Right renal cortex interstitium (tissue), 3 donors: ENCODE results near the gene ZNF750. TPM values are rescaled to one million over a fixed set of nuclear protein-coding genes. Genes with fewer than 3 reads are reported as not detected.

Experiments
- DNase-seq, 3 donors: peaks; one replicate each; pipeline ENCODE4 v3.0.0-alpha.2; 2013; ENCODE audit warnings: low read depth in 3 of 3, low spot score in 2 of 3
- polyA plus RNA-seq, 3 donors: library from polyadenylated mRNA; unstranded; fragments of 120-200 nt; gene quantifications; one replicate each; pipeline ENCODE4 v1.2.1, GENCODE V29; 2013; ENCODE audit not compliant: insufficient read length in 3 of 3

Gene ZNF750
- polyA plus RNA-seq, 3 donors: 1.2 to 1.8 (median 1.6) TPM

- no peak for DNase-seq
Measured at GRCh38 chr17:82836823-82837357, 2.9 kb downstream of the ZNF750 start.

GRCh38 chr17:82835766-82836512 lies 3.9 kb downstream of the ZNF750 start:
- DNase-seq: no peak

GRCh38 chr17:82835122-82835521 lies 4.7 kb downstream of the ZNF750 start:
- no peak for DNase-seq

- no peak for DNase-seq
Measured at GRCh38 chr17:82832881-82833475, 6.8 kb downstream of the ZNF750 start.

GRCh38 chr17:82832411-82832810 lies 7.4 kb downstream of the ZNF750 start:
- DNase-seq: no peak

GRCh38 chr17:82831818-82832200 lies 8.0 kb downstream of the ZNF750 start:
- DNase-seq: no peak

- DNase-seq: no peak
Measured at GRCh38 chr17:82831041-82831817, 8.6 kb downstream of the ZNF750 start.

- no peak for DNase-seq
Measured at GRCh38 chr17:82830249-82830661, 9.6 kb downstream of the ZNF750 start.

- DNase-seq: no peak
Measured at GRCh38 chr17:82828875-82829487, 10.8 kb downstream of the ZNF750 start.

GRCh38 chr17:82826956-82827355 lies 12.9 kb downstream of the ZNF750 start:
- no peak for DNase-seq

- no peak for DNase-seq
Measured at GRCh38 chr17:82826211-82826610, 13.6 kb downstream of the ZNF750 start.

- no peak for DNase-seq
Measured at GRCh38 chr17:82825540-82826124, 14.2 kb downstream of the ZNF750 start.

- DNase-seq: no peak
Measured at GRCh38 chr17:82823004-82823403, 16.8 kb downstream of the ZNF750 start.

GRCh38 chr17:82822281-82822680 lies 17.5 kb downstream of the ZNF750 start:
- no peak for DNase-seq

GRCh38 chr17:82821554-82821953 lies 18.3 kb downstream of the ZNF750 start:
- DNase-seq: no peak

GRCh38 chr17:82820278-82821251 lies 19.3 kb downstream of the ZNF750 start:
- no peak for DNase-seq

- no peak for DNase-seq
Measured at GRCh38 chr17:82817947-82818346, 21.9 kb downstream of the ZNF750 start.

- DNase-seq: no peak
Measured at GRCh38 chr17:82816358-82816757, 23.5 kb downstream of the ZNF750 start.

GRCh38 chr17:82815790-82816305 lies 24.0 kb downstream of the ZNF750 start:
- DNase-seq: no peak
